HG03025 (cell line): ENCODE measurements around the gene AIG1.

ENCODE experiments used
- ATAC-seq: cut with Tn5 transposase; IDR thresholded peaks from one replicate; pipeline ENCODE4 v1.9.1; 2021; ENCODE audit warnings: mild to moderate bottlenecking, moderate library complexity; ENCODE audit not compliant: unreplicated experiment, low FRiP score

The AIG1 gene

DNA sequence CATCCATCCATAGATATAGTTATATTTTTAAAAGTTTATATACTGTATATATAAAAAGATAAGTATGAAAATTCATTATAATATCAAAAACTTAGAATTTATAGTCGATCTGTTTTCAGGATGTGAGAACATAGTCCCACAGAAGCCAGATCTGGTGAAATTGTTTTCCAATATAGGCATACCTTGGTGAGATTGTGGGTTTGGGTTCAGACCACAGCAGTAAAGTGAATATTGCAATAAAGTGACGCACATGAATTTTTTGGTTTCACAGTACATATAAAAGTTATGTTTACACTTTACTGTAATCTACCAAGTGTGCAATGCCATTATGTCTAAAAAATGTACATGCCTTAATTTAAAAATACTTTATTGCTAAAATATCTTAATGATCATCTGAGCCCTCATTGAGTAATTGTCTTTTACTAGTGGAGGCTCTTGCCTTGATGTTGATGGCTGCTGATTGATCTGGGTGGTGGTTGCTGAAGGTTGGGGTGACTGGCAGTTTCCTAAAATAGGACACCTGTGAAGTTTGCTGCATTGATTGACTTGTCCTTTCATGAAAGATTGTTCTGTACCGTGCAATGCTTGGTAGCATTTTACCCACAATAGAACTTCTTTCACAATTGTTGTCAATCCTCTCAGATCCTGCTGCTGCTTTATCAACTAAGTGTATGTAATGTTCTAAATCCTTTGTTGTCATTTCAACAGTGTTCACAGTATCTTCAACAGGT is 29.8 kb downstream of the AIG1 start:
- ATAC-seq, result no peak

DNA sequence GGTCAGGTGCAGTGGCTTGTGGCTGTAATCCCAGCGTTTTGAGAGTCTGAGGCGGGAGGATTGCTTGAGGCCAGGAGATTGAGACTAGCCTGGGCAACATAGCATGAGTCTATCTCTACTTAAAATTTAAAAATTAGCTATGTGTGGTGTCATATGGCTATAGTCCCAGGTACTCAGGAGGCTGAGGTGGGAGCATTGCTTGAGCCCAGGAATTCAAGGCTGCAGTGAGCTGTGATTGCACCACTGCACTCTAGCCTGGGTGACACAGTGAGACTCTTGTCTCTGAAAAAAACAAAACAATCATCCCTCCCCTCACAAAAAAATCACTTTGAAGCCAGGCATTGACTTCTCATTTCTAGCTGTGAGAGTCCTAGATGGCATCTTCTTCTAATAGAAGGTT is 32.1 kb downstream of the AIG1 start:
- no peak for ATAC-seq

DNA sequence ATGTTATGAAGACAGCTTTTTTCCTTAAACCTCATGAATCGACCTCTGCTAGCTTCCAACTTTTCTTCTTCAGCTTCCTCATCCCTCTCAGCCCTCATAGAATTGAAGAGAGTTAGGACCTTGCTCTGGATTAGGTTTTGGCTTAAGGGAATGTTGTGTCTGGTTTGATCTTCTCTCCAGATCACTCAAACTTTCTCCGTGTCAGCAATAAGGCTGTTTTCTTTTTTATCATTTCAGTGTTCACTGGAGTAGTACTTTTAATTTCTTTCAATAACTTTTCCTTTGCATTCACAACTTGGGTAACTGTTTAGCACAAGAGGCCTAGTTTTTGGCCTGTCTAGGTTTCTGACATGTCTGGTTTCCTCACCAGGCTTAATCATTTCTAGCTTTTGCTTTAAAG is 32.6 kb downstream of the AIG1 start:
- no peak for ATAC-seq

DNA sequence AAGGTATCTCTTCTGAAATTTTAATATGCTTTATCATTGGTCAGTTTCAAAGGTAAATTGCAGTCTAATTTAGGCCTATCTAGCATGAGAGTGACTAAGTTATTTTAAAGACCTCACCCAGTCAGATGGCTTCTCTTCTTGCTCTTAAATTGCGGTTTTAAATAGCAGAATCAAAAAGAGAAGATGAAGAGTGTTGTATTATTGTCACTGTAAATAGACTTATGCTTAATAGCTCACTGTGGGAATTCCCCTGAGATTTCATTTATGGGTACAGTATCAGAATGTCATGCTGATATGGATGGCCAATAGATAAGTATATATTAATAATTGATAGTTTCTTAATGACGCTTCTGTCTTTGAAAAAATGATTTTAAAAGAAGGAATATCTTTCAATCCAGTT is 35.7 kb downstream of the AIG1 start:
- no peak for ATAC-seq

DNA sequence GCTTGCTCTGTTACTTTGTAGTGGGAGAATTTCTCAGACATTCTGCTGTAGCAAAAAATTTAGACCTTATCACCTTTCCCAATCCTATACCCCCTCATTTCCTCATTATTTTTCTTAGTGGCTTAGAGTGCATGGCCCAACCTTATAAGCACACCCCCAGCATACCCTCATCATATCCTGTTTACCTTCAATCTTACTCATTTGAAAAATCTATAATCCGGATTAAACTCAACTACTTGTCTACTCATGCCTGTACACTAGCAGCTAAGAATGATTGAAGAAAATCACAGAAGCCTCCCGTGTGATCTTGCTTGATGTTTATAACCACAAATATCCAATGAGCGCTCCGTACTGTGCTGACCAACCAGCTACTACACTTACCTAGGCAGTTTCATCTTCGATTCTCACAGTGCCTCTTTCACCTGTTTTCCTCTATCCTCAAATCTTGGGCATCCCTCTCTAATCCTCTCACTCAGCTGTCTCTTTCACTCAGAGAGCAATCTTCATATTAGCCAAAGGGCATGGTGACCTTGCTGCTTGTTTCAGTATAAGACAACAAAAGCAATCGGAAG is 36.6 kb downstream of the AIG1 start:
- ATAC-seq, result no peak

DNA sequence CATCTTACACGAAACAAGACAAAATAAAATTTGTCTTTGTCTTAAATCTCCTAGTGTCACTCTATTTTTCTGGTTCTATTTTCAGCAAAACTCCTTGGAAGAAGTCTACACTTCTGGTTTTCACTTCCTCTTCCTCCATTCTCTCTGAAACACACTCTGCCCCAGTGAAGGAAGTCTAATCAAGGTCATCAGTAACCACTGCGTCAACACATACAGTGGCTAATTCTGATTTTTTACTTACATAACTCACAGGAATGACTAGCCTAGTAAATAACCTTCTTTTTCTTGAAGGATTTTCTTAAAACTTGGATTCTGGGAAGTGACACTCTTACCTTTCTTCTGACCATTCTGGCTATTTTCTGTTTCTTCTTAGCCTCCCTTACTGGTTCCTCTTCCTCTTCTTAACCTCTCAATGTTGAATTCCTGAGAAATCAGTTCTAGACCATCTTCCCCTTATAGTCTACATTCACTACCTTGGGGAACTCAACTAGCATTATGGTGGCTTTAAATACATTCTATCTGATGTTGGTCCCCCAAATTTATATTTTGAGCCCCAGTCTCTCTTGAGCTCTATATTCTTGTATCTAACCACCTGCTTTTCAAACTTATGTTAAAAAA is 37.5 kb downstream of the AIG1 start:
- ATAC-seq, result peak; percentile 96

DNA sequence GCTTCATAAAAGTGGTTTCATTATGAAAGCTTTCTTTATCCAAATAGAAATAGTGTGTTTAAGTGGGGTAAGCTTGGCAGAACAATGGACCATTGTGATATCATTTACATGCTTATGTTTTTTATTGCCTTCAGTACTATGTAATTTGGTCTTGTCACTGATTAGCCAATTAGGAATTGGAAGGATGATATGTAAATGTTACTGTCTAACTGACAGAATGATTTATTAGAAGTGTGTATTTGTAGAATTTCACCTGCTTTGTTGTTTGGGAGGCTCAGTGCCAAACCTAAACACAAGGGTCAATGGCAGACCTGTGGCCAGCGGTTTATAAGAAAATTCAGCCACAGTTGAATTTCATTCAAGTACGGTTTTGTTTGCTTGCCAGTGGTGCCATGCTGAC is 39.0 kb downstream of the AIG1 start:
- ATAC-seq, result no peak

DNA sequence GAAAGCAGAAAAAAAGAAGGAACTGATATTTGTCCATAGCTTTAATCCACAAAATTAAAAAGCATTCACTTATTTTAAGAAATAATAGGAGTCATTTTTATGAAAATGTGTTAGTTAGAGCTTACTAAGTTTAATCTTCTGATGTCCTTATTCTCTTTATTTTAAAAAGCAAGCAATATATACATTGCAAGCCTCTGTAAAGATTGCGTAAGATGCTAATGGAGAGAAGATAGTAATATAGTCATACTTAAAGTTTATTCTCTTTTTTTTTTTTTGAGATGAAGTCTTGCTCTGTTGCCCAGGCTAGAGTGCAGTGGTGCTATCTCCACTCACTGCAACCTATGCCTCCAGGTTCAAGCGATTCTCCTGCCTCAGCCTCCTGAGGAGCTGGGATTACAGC is 39.7 kb downstream of the AIG1 start:
- no peak for ATAC-seq

DNA sequence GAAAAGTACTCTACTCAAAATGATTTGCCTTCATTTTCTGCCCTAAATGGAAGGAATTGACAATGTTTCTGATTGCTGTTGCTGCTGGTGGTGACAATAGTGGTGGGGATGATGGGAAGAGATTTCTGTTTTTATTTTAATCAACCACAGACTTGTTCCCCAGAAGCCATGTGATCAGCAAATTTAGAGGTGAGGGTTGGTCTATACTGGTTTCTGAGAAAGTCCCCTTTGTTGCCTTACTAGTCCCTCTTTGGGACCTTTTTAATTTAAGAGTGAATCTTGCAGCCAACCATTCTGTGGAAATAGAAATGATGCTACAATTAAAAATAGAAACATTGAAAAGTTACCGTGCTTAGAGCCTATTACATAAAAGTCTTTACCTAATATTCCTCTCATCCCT is 43.2 kb downstream of the AIG1 start:
- no peak for ATAC-seq

DNA sequence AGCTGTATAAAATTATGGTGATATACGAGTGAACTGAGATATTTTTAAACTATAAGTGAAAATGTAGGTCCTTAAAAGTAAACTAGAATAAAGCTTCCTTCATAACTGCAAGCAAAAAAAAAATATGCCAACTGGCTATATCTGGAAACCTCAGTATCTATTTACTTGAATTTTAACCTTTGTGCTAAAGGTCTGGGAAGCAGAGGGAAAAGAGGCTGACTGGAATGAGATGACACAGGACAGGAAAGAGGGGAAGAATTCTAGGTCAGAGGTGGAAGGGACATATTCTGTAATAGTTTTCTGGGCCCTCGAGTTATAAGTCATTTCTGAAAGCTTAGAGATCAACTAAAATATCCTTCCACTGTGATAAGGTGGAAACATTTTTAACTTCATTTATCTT is 46.8 kb downstream of the AIG1 start:
- no peak for ATAC-seq

DNA sequence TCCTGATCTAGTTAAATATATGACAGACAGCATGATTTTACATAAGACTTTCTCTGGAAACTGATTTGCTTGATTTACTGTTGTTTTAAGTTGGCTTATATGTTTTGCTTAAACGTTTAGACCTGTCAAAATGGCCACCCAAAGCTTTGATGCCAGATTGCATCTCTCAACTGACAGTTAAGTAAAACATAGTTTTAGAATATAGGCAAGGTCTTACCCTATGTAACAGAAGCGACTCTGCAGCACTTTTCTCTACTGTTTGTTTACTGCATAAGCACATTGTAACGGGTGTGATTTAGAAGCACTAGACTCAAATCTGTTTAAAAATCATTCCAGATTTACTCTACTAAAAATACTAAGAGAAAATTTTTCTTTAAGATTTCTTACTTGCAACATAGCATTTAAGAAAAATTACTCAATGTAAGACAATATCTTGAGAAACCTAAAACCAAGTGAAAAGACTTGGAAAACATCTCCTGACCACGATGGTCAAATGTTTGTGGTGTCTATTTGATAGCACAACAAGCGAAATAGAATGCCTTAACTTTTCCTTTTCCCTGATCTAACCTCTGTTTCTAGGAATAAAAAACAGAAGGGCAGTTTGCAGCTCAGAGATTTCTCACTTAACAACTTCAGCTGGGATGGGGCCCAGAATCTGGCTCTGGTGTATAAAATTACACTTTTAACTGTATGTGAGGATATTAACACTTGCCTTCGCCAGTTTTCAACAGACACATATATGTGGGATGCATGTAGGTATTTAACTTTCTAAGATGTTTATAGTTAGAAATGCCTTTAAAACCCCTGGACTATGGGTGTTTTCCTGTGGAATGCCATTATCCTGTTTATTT is 47.4 kb downstream of the AIG1 start:
- no peak for ATAC-seq

DNA sequence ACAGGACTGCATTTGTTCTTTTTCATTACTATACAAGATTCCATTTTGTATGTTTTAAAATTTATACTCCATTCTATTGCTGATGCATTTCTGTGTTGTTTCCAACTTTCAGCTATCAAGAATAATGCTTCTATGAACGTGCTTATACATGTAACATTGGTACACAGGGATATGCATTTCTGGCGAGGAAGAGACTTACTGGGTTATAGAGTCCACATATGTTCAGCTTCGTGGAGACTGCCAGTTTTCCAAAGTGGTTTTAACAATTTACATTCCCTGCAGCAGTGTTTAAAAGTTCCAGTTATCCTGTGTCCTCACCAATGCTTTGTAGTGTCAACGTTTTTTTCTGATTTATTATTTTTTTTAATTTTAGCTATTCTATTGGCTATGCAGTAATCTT is 48.5 kb downstream of the AIG1 start:
- ATAC-seq, result no peak

DNA sequence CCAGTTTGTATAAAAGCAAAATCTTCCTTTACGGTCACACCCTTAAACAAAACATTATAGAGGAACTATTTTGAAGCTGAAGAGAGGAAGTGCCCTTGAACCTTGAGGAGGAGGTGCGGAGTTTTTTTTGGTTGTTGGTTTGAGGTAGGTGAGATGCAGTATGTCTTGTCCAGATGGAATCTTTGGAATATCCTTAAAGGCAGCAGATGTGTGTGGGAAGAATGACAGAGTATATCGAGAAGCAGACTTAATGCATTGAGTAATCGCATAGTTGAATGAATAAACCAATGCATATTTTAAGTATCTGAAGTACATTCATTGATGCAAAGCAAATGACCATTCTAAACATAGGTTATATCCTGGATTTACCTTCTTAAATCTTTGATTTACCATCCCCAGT is 49.9 kb downstream of the AIG1 start:
- ATAC-seq, result no peak

DNA sequence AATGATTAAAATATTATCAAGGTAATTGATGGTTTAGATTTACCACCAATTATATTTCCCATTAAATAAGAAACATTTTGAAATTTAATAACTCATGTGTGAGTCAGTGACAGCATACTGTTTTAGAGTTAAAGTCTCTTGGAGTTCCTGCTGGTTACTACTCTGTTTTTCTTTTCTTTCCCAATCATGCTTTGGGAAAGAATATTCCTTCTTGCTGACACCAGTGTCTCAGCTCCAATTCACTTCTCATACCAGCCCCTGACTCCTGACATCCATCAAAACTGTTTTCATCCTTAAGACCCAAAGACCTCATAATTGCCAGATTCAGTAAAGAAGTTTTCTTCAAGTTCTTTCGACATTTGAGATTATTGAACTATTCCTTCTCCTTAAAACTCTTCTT is 50.3 kb downstream of the AIG1 start:
- no peak for ATAC-seq

DNA sequence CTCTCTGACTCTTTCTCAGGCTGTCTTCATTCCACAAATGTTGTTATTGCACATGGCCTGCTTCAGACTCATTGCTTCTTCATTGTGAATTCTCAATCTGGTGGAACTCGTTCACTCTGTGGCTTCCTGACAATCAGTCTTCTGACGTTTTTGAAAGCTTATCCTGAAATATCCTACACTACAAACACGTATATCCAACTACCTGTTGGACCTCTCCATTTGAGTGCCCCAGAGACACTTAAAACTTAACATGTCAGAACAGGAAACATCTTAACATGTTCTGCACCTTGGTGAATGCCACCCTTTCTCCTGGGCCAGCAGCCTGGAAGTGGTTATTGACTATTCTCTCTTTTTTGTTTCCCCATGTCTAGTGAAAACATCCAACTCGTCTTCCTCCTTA is 50.8 kb downstream of the AIG1 start:
- no peak for ATAC-seq

DNA sequence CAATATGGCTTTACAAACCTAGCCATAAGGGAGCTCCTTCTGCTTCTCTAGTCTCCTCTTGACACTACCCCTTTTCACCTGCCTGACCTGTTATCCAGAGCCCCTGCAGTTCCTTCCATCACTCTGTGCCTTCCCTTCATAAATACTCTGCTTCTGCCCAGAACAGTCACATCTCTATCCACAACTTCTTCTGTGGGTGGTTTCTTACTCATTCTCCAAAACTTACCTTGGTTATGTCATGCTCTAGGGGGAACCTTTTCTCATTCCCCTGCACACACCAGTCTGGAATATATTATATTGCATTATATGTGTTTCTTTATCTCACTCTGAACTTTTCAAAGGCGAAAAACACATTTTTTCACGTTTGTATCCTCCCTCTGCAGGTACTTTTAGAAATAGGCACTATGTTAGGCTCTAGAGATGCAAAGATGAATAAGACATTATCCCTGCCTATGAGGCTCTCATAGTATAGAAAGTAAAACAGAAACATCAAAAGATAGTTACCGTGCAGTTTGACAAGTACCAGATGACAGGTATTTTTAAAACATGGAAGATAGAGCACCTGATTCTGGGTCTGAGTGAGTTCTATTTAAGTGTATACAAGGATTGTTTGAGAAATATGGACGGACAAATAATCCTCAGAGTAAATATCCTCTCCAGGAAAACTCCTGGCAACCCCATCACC is 51.5 kb downstream of the AIG1 start:
- ATAC-seq, result no peak

DNA sequence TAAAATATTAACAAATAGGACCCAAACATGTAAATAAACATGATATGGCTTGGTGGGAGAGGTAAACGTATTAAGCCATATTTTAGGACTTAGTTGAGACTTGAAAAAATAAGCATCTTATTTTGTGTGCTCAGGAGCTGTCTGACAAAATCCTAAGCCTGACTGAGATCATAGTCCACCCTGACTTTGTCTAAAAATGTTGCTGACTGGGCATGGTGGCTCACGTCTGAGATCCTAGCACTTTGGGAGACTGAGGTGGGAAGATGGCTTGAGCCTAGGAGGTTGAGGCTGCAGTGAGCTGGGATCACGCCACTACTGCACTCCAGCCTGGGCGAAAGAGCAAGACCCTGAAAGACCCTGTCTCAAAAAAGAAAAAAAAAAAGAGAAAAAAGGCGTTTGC is 52.1 kb downstream of the AIG1 start:
- ATAC-seq, result no peak

DNA sequence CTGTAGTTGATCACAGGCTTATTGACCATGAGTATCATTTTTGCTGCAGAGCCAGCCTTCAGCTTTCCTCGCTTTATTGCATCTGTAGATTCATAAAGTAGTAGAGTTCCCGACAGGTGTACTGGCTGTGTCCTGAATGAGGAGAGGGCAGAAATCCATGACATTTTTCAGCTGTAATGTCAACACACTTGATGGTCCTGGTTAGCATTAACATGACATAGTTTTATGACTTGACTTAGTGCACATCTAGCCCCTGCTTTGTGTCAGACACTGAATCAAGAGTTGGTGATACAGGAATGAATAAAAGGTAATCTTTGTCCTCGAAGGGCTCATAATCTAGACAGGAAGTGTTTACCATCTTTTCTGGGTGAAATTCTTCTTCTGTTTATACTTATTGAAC is 55.0 kb downstream of the AIG1 start:
- ATAC-seq, result no peak

DNA sequence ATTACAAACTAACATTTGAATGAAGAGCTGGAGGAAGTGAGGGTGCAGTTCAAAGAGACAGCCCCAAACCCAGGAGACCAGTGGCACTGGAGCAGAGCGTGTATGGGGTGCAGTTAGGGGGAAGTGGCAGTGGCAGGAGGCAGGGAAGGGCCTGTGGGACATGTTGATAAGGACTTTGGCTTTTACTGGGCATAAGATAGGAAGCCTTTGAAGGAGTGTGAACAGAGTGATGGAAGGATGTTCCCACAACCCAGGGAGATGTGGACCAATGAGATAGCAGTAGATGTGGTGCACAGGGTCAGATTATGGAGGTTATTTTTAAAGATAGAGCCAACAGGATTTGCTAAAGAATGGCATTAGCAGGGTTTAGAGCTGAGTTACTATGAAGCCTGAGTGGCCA is 56.4 kb downstream of the AIG1 start:
- ATAC-seq, result no peak

DNA sequence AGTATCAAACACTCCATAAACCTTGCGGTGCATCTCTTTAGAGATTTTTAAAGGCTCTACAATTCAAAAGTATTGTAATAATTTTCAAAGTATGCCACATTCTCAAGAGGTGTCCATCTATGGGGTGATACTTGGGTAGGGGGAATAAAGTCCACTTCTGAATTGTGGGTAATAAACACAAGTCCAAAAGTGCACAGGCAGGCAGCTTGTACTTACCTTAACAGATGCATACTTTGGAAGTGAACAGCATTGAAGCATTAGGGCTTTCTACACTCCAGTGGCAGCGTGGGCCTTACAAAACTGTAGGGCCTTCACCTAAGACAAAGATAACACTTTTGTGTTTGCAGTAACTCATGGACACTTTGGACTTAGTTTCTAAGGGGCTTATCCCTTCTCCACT is 58.6 kb downstream of the AIG1 start:
- ATAC-seq, result no peak

DNA sequence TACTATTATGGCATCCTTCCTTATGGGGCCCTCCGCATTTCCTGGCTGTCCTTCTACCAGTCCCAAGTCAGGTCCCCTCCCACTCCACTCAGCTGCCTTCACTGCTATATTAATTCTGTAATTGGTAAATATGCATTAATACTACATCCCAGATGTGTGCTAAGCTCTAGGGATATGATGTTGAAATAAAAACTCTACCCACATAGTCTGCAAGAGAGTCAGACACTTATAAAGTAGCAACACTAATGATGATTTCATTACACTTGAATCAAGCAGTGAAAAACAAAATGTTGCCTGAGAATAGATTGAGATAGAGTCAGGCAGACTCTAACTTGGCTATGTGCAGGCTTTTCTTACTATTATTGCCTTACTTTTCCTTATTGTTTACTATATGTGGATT is 62.4 kb downstream of the AIG1 start:
- no peak for ATAC-seq
